SK-N-SH treated with all-trans-retinoic acid at 6 μM for 48 hours (cell line): Measurements from ENCODE around the gene AHCTF1.

Source experiments
- ATAC-seq: fragments of 200-7000 bp; cut with Tn5 transposase; 3 replicates; pipeline ENCODE4 v1.9.1; 2020; ENCODE audit warnings: mild to moderate bottlenecking, moderate library complexity
- ARNTL ChIP-seq: fragments of 450-650 bp; formaldehyde crosslinking; IDR thresholded peaks from 2 replicates; pipeline ENCODE4 v1.5.0; 2020; ENCODE audit warnings: low read depth, mild to moderate bottlenecking, moderate library complexity, borderline replicate concordance
- BACH2 ChIP-seq: fragments of 250-450 bp; sonication (Bioruptor Pico); IDR thresholded peaks from 2 replicates; pipeline ENCODE4 v1.9.0; 2021; ENCODE audit warnings: mild to moderate bottlenecking, borderline replicate concordance
- CSDC2 ChIP-seq: fragments of 250-450 bp; sonication (Bioruptor Pico); IDR thresholded peaks from 2 replicates; pipeline ENCODE4 v1.5.0; 2020; ENCODE audit warnings: mild to moderate bottlenecking, moderate library complexity
- ESRRG ChIP-seq: fragments of 250-450 bp; sonication (Bioruptor Pico); IDR thresholded peaks from 2 replicates; pipeline ENCODE4 v1.6.1; 2021; ENCODE audit warnings: mild to moderate bottlenecking
- GLIS3 ChIP-seq: fragments of 250-450 bp; sonication (Bioruptor Pico); IDR thresholded peaks from 2 replicates; pipeline ENCODE4 v1.5.0; 2020; ENCODE audit warnings: mild to moderate bottlenecking, moderate library complexity
- ISL1 ChIP-seq: fragments of 250-450 bp; sonication (Bioruptor Pico); IDR thresholded peaks from 2 replicates; pipeline ENCODE4 v2.1.2; 2022; ENCODE audit warnings: mild to moderate bottlenecking, moderate library complexity
- POU6F1 ChIP-seq: fragments of 250-450 bp; sonication (Bioruptor Pico); IDR thresholded peaks from 2 replicates; pipeline ENCODE4 v1.8.0; 2021; ENCODE audit warnings: low read depth, mild to moderate bottlenecking, moderate library complexity, borderline replicate concordance
- PPARA ChIP-seq: fragments of 250-450 bp; sonication (Bioruptor Pico); IDR thresholded peaks from 2 replicates; pipeline ENCODE4 v1.5.0; 2020; ENCODE audit warnings: mild to moderate bottlenecking, borderline replicate concordance
- SNAI2 ChIP-seq: fragments of 250-450 bp; sonication (Bioruptor Pico); IDR thresholded peaks from 2 replicates; pipeline ENCODE4 v1.5.0; 2020; ENCODE audit warnings: mild to moderate bottlenecking, moderate library complexity
- TCF4 ChIP-seq: fragments of 250-450 bp; sonication (Bioruptor Pico); IDR thresholded peaks from 2 replicates; pipeline ENCODE4 v1.8.0; 2021; ENCODE audit warnings: mild to moderate bottlenecking, moderate library complexity, borderline replicate concordance
- TOX ChIP-seq: fragments of 250-450 bp; sonication (Bioruptor Pico); IDR thresholded peaks from 2 replicates; pipeline ENCODE4 v1.8.0; 2021; ENCODE audit warnings: mild to moderate bottlenecking, moderate library complexity, borderline replicate concordance
- ZC3H10 ChIP-seq: fragments of 250-450 bp; sonication (Bioruptor Pico); IDR thresholded peaks from 2 replicates; pipeline ENCODE4 v1.5.1; 2021; ENCODE audit warnings: mild to moderate bottlenecking, moderate library complexity
- ZFP3 ChIP-seq: fragments of 250-450 bp; sonication (Bioruptor Pico); IDR thresholded peaks from 2 replicates; pipeline ENCODE4 v1.5.0; 2020; ENCODE audit warnings: mild to moderate bottlenecking, moderate library complexity
- ZNF565 ChIP-seq: fragments of 450-650 bp; formaldehyde crosslinking; conservative IDR thresholded peaks from 2 replicates; pipeline ENCODE4 v1.5.0; 2020; ENCODE audit warnings: low read depth, mild to moderate bottlenecking, moderate library complexity
- ZNF8 ChIP-seq: fragments of 450-650 bp; formaldehyde crosslinking; IDR thresholded peaks from 2 replicates; pipeline ENCODE4 v1.5.0; 2020; ENCODE audit warnings: mild to moderate bottlenecking, moderate library complexity
- TF ChIP-seq, protein P1 (sequence below): fragments of 250-450 bp; sonication (Bioruptor Pico); IDR thresholded peaks from 2 replicates; pipeline ENCODE4 v1.5.1; 2021; ENCODE audit warnings: mild to moderate bottlenecking, moderate library complexity
- TF ChIP-seq, protein P2 (sequence below): fragments of 250-450 bp; sonication (Bioruptor Pico); IDR thresholded peaks from 2 replicates; pipeline ENCODE4 v1.5.1; 2020; ENCODE audit warnings: low read depth, mild to moderate bottlenecking, moderate library complexity
- TF ChIP-seq, protein P3 (sequence below): fragments of 250-450 bp; sonication (Bioruptor Pico); IDR thresholded peaks from 2 replicates; pipeline ENCODE4 v1.8.0; 2020; ENCODE audit warnings: mild to moderate bottlenecking, moderate library complexity, borderline replicate concordance

Gene AHCTF1

GRCh38 chr1:246801241-246802020 is 130.3 kb downstream of the AHCTF1 start (continued):
- TF ChIP-seq, protein P1, sequence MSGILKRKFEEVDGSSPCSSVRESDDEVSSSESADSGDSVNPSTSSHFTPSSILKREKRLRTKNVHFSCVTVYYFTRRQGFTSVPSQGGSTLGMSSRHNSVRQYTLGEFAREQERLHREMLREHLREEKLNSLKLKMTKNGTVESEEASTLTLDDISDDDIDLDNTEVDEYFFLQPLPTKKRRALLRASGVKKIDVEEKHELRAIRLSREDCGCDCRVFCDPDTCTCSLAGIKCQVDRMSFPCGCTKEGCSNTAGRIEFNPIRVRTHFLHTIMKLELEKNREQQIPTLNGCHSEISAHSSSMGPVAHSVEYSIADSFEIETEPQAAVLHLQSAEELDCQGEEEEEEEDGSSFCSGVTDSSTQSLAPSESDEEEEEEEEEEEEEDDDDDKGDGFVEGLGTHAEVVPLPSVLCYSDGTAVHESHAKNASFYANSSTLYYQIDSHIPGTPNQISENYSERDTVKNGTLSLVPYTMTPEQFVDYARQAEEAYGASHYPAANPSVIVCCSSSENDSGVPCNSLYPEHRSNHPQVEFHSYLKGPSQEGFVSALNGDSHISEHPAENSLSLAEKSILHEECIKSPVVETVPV: no peak
- TF ChIP-seq BACH2 (CRISPR knock-in tag): no peak
- TF ChIP-seq ZNF8 (CRISPR knock-in tag): no peak
- no peak for TF ChIP-seq SNAI2 (CRISPR knock-in tag)
- no peak for TF ChIP-seq ZC3H10

GRCh38 chr1:246800756-246801155 is 131.0 kb downstream of the AHCTF1 start:
- ATAC-seq: no peak
- TF ChIP-seq GLIS3 (CRISPR knock-in tag) (no peak), TOX (CRISPR knock-in tag) (no peak), ESRRG (CRISPR knock-in tag) (no peak), ZNF8 (CRISPR knock-in tag) (no peak), PPARA (no peak), POU6F1 (CRISPR knock-in tag) (no peak), TCF4 (CRISPR knock-in tag) (no peak), CSDC2 (CRISPR knock-in tag) (no peak)
- TF ChIP-seq, protein P2, sequence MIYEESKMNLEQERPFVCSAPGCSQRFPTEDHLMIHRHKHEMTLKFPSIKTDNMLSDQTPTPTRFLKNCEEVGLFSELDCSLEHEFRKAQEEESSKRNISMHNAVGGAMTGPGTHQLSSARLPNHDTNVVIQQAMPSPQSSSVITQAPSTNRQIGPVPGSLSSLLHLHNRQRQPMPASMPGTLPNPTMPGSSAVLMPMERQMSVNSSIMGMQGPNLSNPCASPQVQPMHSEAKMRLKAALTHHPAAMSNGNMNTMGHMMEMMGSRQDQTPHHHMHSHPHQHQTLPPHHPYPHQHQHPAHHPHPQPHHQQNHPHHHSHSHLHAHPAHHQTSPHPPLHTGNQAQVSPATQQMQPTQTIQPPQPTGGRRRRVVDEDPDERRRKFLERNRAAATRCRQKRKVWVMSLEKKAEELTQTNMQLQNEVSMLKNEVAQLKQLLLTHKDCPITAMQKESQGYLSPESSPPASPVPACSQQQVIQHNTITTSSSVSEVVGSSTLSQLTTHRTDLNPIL (CRISPR knock-in tag): no peak
- TF ChIP-seq, protein P1: no peak

DNA sequence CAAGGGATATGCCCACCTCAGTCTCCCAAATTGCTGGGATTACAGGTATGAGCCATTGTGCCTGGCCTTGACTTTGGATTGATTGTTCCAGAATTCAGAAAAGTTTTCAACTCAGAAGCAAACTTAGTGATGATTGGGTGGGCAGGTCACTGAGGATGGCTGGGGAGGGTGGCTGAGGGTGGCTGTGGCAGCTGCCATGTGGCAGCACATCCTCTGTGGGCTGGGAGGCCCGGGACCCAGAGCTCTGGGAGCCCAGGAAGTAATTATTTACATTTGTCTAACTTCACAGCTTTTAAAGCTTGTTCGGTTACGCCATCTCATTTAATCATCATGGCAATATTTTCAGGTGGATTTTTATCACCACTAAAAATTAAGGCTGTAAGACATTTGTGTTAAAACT is 131.4 kb downstream of the AHCTF1 start:
- ATAC-seq: no peak
- TF ChIP-seq ISL1 (CRISPR knock-in tag): no peak
- TF ChIP-seq SNAI2 (CRISPR knock-in tag): no peak
- no peak for TF ChIP-seq ZC3H10
- no peak for TF ChIP-seq POU6F1 (CRISPR knock-in tag)
- TF ChIP-seq TCF4 (CRISPR knock-in tag): no peak
- TF ChIP-seq, protein P2 (CRISPR knock-in tag): no peak
- no peak for TF ChIP-seq ESRRG (CRISPR knock-in tag)
- TF ChIP-seq ZFP3 (CRISPR knock-in tag): no peak
- TF ChIP-seq GLIS3 (CRISPR knock-in tag): no peak
- no peak for TF ChIP-seq ARNTL (CRISPR knock-in tag)
- no peak for TF ChIP-seq CSDC2 (CRISPR knock-in tag)
- TF ChIP-seq ZNF565: no peak
- TF ChIP-seq, protein P3, sequence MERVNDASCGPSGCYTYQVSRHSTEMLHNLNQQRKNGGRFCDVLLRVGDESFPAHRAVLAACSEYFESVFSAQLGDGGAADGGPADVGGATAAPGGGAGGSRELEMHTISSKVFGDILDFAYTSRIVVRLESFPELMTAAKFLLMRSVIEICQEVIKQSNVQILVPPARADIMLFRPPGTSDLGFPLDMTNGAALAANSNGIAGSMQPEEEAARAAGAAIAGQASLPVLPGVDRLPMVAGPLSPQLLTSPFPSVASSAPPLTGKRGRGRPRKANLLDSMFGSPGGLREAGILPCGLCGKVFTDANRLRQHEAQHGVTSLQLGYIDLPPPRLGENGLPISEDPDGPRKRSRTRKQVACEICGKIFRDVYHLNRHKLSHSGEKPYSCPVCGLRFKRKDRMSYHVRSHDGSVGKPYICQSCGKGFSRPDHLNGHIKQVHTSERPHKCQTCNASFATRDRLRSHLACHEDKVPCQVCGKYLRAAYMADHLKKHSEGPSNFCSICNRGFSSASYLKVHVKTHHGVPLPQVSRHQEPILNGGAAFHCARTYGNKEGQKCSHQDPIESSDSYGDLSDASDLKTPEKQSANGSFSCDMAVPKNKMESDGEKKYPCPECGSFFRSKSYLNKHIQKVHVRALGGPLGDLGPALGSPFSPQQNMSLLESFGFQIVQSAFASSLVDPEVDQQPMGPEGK (CRISPR knock-in tag): no peak
